K562 (cell line): ENCODE measurements around the gene ZNF672. TPM values are rescaled to one million over a fixed set of nuclear protein-coding genes. Genes with fewer than 3 reads are reported as not detected.

ENCODE experiments used
- CTCFL ChIP-seq: IDR thresholded peaks from 2 replicates; pipeline ENCODE4 v1.6.1; 2011; ENCODE audit warnings: borderline replicate concordance, low read depth, mild to moderate bottlenecking, moderate library complexity, low read length; ENCODE audit not compliant: insufficient read depth, poor library complexity, severe bottlenecking
- DEAF1 ChIP-seq: fragments of 450-650 bp; formaldehyde crosslinking; IDR thresholded peaks from 2 replicates; pipeline ENCODE4 v1.4.0; 2020; ENCODE audit warnings: mild to moderate bottlenecking, moderate library complexity
- FOXJ2 ChIP-seq: fragments of 200-800 bp; sonication (Bioruptor generic); IDR thresholded peaks from 2 replicates; pipeline ENCODE4 v1.6.1; 2016; ENCODE audit warnings: missing genetic modification characterization, missing compliant biosample characterization
- IRF9 ChIP-seq: fragments of 450-650 bp; IDR thresholded peaks from 2 replicates; pipeline ENCODE4 v1.6.1; 2016; ENCODE audit warnings: missing biosample characterization, missing genetic modification characterization
- NFIC ChIP-seq: fragments of 450-650 bp; IDR thresholded peaks from 2 replicates; pipeline ENCODE4 v1.6.1; 2017; ENCODE audit warnings: mild to moderate bottlenecking, inconsistent platforms
- NFRKB ChIP-seq: fragments of 450-650 bp; IDR thresholded peaks from 2 replicates; pipeline ENCODE4 v1.6.1; 2016; ENCODE audit warnings: low read depth
- POLR2AphosphoS5 ChIP-seq: IDR thresholded peaks from 2 replicates; pipeline ENCODE4 v1.6.1; 2011; ENCODE audit warnings: mild to moderate bottlenecking, low read depth, low read length, moderate library complexity; ENCODE audit not compliant: control insufficient read depth, insufficient read depth
- TBP ChIP-seq: optimal IDR thresholded peaks from 2 replicates; pipeline ENCODE3; 2011; ENCODE audit warnings: low read depth, low read length, improper control_type of control experiment
- TGIF2 ChIP-seq: sonication (generic); formaldehyde crosslinking; IDR thresholded peaks from 2 replicates; pipeline ENCODE4 v1.8.1; 2022; ENCODE audit warnings: mild to moderate bottlenecking, missing genetic modification reagents, moderate library complexity
- THRB ChIP-seq: fragments of 450-650 bp; formaldehyde crosslinking; conservative IDR thresholded peaks from 2 replicates; pipeline ENCODE4 v1.4.0; 2022; ENCODE audit warnings: mild to moderate bottlenecking, missing genetic modification characterization
- USF1 ChIP-seq: sonication (generic); formaldehyde crosslinking; IDR thresholded peaks from 2 replicates; pipeline ENCODE4 v1.9.0; 2022; ENCODE audit warnings: mild to moderate bottlenecking, missing genetic modification reagents
- USF2 ChIP-seq: sonication (generic); formaldehyde crosslinking; IDR thresholded peaks from 2 replicates; pipeline ENCODE4 v1.5.0; 2020; ENCODE audit warnings: missing genetic modification reagents
- ZNF133 ChIP-seq: fragments of 250-450 bp; sonication (Bioruptor Pico); IDR thresholded peaks from 2 replicates; pipeline ENCODE4 v1.4.0; 2020; ENCODE audit warnings: mild to moderate bottlenecking
- polyA plus RNA-seq, 8 experiments: library from polyadenylated mRNA; depleted of rRNA in 4 of 8; stranded (reverse) in 5 of 8; unstranded in 3 of 8; fragments of >200 nt; fragmentation: Nextera tagmentation in 2 of 8; fragmentation: Illumina TruSeq in 1 of 8; extraction: Ambion mirVana in 2 of 8; extraction: Trizol in 1 of 8; gene quantifications; 2 replicates each; pipeline versions ENCODE4 v1.2.1 to v1.2.3, GENCODE V29; 2011 to 2014; ENCODE audit warnings: inconsistent platforms in 1 of 8, missing spikeins in 1 of 8
- total RNA-seq, 7 experiments: library from RNA; depleted of rRNA in 6 of 7; stranded (reverse); fragments of >200 nt in 6 of 7; fragmentation: Illumina TruSeq in 2 of 7; extraction: Trizol in 2 of 7; gene quantifications; 2 replicates each; pipeline versions ENCODE4 v1.2.1 to v1.2.3, GENCODE V29; 2011 to 2021; ENCODE audit warnings: low replicate concordance in 1 of 7
- TF ChIP-seq, protein P1 (sequence below): fragments of 250-450 bp; sonication (Bioruptor Pico); IDR thresholded peaks from 2 replicates; pipeline ENCODE4 v1.4.0; 2020; ENCODE audit warnings: borderline replicate concordance
- TF ChIP-seq, protein P2 (sequence below): fragments of 450-650 bp; formaldehyde crosslinking; IDR thresholded peaks from 2 replicates; pipeline ENCODE4 v1.4.0; 2020; ENCODE audit warnings: mild to moderate bottlenecking

The ZNF672 gene
- total and polyA plus RNA-seq, 9 of the 15 experiments (the other 6 are each of a cell fraction or from before 2014, with no cell fraction given), result 1.9 to 57.9 (median 24.1) TPM

GRCh38 chr1:248858096-248858890 lies 20.3 kb downstream of the ZNF672 start (continued):
- TF ChIP-seq ZNF133 (CRISPR knock-in tag) (no peak), IRF9 (no peak), NFIC (peak; percentile 43), NFRKB (peak; percentile 93), POLR2AphosphoS5 (no peak), DEAF1 (peak; percentile 30; the same call in 1 of the 2 replicates), TGIF2 (CRISPR knock-in tag) (no peak), FOXJ2 (no peak), CTCFL (peak; percentile 83), TBP (peak; percentile 59), THRB (CRISPR knock-in tag) (no peak), USF2 (CRISPR knock-in tag) (0 out of 2 replicates have a peak, but pooled peaks have one; percentile 32), USF1 (CRISPR knock-in tag) (peak; percentile 57; the same call in 1 of the 2 replicates)
- TF ChIP-seq, protein P1, sequence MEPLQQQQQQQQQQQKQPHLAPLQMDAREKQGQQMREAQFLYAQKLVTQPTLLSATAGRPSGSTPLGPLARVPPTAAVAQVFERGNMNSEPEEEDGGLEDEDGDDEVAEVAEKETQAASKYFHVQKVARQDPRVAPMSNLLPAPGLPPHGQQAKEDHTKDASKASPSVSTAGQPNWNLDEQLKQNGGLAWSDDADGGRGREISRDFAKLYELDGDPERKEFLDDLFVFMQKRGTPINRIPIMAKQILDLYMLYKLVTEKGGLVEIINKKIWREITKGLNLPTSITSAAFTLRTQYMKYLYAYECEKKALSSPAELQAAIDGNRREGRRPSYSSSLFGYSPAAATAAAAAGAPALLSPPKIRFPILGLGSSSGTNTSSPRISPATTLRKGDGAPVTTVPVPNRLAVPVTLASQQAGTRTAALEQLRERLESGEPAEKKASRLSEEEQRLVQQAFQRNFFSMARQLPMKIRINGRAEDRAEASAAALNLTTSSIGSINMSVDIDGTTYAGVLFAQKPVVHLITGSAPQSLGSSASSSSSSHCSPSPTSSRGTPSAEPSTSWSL (CRISPR knock-in tag), result no peak
- TF ChIP-seq, protein P2, sequence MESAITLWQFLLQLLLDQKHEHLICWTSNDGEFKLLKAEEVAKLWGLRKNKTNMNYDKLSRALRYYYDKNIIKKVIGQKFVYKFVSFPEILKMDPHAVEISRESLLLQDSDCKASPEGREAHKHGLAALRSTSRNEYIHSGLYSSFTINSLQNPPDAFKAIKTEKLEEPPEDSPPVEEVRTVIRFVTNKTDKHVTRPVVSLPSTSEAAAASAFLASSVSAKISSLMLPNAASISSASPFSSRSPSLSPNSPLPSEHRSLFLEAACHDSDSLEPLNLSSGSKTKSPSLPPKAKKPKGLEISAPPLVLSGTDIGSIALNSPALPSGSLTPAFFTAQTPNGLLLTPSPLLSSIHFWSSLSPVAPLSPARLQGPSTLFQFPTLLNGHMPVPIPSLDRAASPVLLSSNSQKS (CRISPR knock-in tag), result no peak
